Upper lobe of left lung (tissue), 6 donors: ENCODE data around the gene HPCAL1. TPM values are rescaled to one million over a fixed set of nuclear protein-coding genes. Genes with fewer than 3 reads are reported as not detected.
A peak's percentile ranks its signal among the peaks of the same experiment; 100 is the strongest.

ENCODE experiments used
- ATAC-seq, 2 donors: fragments of 200-7000 bp; cut with Tn5 transposase; one replicate each; pipeline ENCODE4 v1.9.1; 2022; ENCODE audit warnings: mild to moderate bottlenecking in 2 of 2, moderate library complexity in 2 of 2; ENCODE audit not compliant: low FRiP score in 2 of 2
- DNase-seq, 2 donors: peaks; one replicate each; pipeline ENCODE4 v3.0.0-alpha.2; 2019 to 2020
- H3K27ac ChIP-seq, 4 donors: fragments of 200-600 bp; sonication (generic); one replicate each; pipeline ENCODE4 v1.5.1; 2016 to 2019
- H3K27me3 ChIP-seq, 4 donors: fragments of 200-600 bp; sonication (generic); one replicate each; pipeline ENCODE4 v1.5.1; 2017 to 2019
- H3K36me3 ChIP-seq, 4 donors: fragments of 200-600 bp; sonication (generic); one replicate each; pipeline ENCODE4 v1.5.1; 2016 to 2019
- H3K4me1 ChIP-seq, 4 donors: fragments of 200-600 bp; sonication (generic); one replicate each; pipeline ENCODE4 v1.5.1; 2018 to 2019
- H3K4me3 ChIP-seq, 4 donors: fragments of 200-600 bp; sonication (generic); one replicate each; pipeline ENCODE4 v1.5.1; 2017 to 2019; ENCODE audit warnings: mild to moderate bottlenecking in 2 of 4, moderate library complexity in 1 of 4
- H3K9me3 ChIP-seq, 4 donors: fragments of 200-600 bp; sonication (generic); one replicate each; pipeline ENCODE4 v1.5.1; 2018 to 2019
- CTCF ChIP-seq, 6 experiments: fragments of 450-650 bp in 4 of 6; fragments of 200-600 bp in 2 of 6; sonication (generic) in 2 of 6; IDR thresholded peaks; one replicate each; pipeline ENCODE4 v1.5.1; 2016 to 2019; ENCODE audit warnings: antibody characterized with exemption in 6 of 6
- EP300 ChIP-seq, 4 donors: sonication (generic); formaldehyde crosslinking; IDR thresholded peaks; one replicate each; pipeline ENCODE4 v1.5.1; 2017; ENCODE audit warnings: antibody characterized with exemption in 4 of 4, control low read depth in 2 of 4
- POLR2A ChIP-seq, 4 donors: fragments of 450-650 bp; IDR thresholded peaks; one replicate each; pipeline ENCODE4 v1.5.1; 2016 to 2017; ENCODE audit warnings: antibody characterized with exemption in 4 of 4, mild to moderate bottlenecking in 2 of 4
- POLR2AphosphoS5 ChIP-seq, 2 donors: sonication (generic); formaldehyde crosslinking; IDR thresholded peaks; one replicate each; pipeline ENCODE4 v1.5.1; 2017; ENCODE audit warnings: antibody characterized with exemption in 2 of 2
- WGBS, 2 donors: methylation state at CpG; one replicate each; pipeline ENCODE4 v1.1.5; 2017 to 2018; 5-methylcytosine and 5-hydroxymethylcytosine counted together
- total RNA-seq, 6 donors: library from RNA; depleted of rRNA in 4 of 6; stranded (reverse); fragments of >200 nt in 4 of 6; gene quantifications; one replicate each; pipeline versions ENCODE4 v1.1.0 to v1.2.1, GENCODE V29; 2016 to 2021
- donor health status: DM: no; HTN: no; CAD: no; lungs with moderate emphysema.
- donor health status: DM: no; HTN: yes; CAD: no; lungs with severe emphysema.

Gene HPCAL1
- total RNA-seq, 6 donors from 2014 or later, result 131 to 481 (median 261) TPM

- no peak for TF ChIP-seq EP300 (IDR thresholded peaks at IDR 0.05)
- TF ChIP-seq POLR2A (IDR thresholded peaks at IDR 0.05), result no peak
- no peak for TF ChIP-seq CTCF (IDR thresholded peaks at IDR 0.05)
- no peak for TF ChIP-seq POLR2AphosphoS5 (IDR thresholded peaks at IDR 0.05)
- 65 to 70% methylated on average over 6 to 7 of the region's 7 CpGs for WGBS, 2 donors
- H3K9me3 ChIP-seq, result no peaks in the 10 kb centered on the region
- no peak overlapping the region for H3K27ac ChIP-seq
- H3K36me3 ChIP-seq, result peaks cover 0 to 10% (median 3%) of the 10 kb centered on the region in 4 donors
- H3K4me3 ChIP-seq, result no peak overlapping the region
- H3K4me1 ChIP-seq, result peaks cover 46 to 79% (median 49%) of the 10 kb centered on the region in 4 donors
- DNase-seq (no peak), ATAC-seq (no peak)
- no peaks in the 10 kb centered on the region for H3K27me3 ChIP-seq
Observed at GRCh38 chr2:10378189-10378588, 75.5 kb downstream of the HPCAL1 start.

GRCh38 chr2:10380048-10380926 lies 77.6 kb downstream of the HPCAL1 start:
- ATAC-seq (peak; percentile 23 to 38), DNase-seq (peak in 1 of 2 donors; percentile 72)
- WGBS, 2 donors, result 38 to 65% methylated on average over 6 to 9 of the region's 9 CpGs
- H3K4me3 ChIP-seq, result no peak overlapping the region
- H3K27ac ChIP-seq, result peak overlapping the region; percentile 58 to 69 (median 67)
- H3K4me1 ChIP-seq, result peaks cover 60 to 90% (median 66%) of the 10 kb centered on the region in 4 donors
- no peaks in the 10 kb centered on the region for H3K27me3 ChIP-seq
- H3K9me3 ChIP-seq, result no peaks in the 10 kb centered on the region
- TF ChIP-seq CTCF (IDR thresholded peaks at IDR 0.05) (no peak), EP300 (IDR thresholded peaks at IDR 0.05) (no peak), POLR2A (IDR thresholded peaks at IDR 0.05) (no peak), POLR2AphosphoS5 (IDR thresholded peaks at IDR 0.05) (no peak)
- H3K36me3 ChIP-seq, result peaks cover 0 to under 1% (median 0%) of the 10 kb centered on the region in 4 donors

- Histone ChIP-seq H3K4me3 (no peak overlapping the region), H3K27ac (peak overlapping the region; percentile 12 to 69 (median 64)), H3K36me3 (no peaks in the 10 kb centered on the region), H3K4me1 (peaks cover 71 to 98% (median 83%) of the 10 kb centered on the region in 4 donors), H3K27me3 (no peaks in the 10 kb centered on the region), H3K9me3 (no peaks in the 10 kb centered on the region)
- 65 to 69% methylated on average over 3 of the region's 3 CpGs for WGBS, 2 donors
- no peak for ATAC-seq
- no peak for DNase-seq
- TF ChIP-seq EP300 (IDR thresholded peaks at IDR 0.05) (no peak), CTCF (IDR thresholded peaks at IDR 0.05) (peak in 1 of 6 experiments; percentile 5)
Observed at GRCh38 chr2:10381997-10382353, 79.3 kb downstream of the HPCAL1 start.

GRCh38 chr2:10382354-10383061 lies 79.8 kb downstream of the HPCAL1 start:
- TF ChIP-seq POLR2A (IDR thresholded peaks at IDR 0.05) (peak in 1 of 4 donors; percentile 23), CTCF (IDR thresholded peaks at IDR 0.05) (no peak), EP300 (IDR thresholded peaks at IDR 0.05) (peak in 1 of 4 donors; percentile 12), POLR2AphosphoS5 (IDR thresholded peaks at IDR 0.05) (peak in 1 of 2 donors; percentile 76)
- Histone ChIP-seq H3K4me1 (peaks cover 77 to 98% (median 86%) of the 10 kb centered on the region in 4 donors), H3K4me3 (peak overlapping the region in 3 of 4 donors; percentile 4 to 28 (median 25)), H3K9me3 (no peaks in the 10 kb centered on the region), H3K36me3 (no peaks in the 10 kb centered on the region), H3K27ac (peak overlapping the region; percentile 36 to 80 (median 66)), H3K27me3 (no peaks in the 10 kb centered on the region)
- 7 to 10% methylated on average over 16 to 18 of the region's 18 CpGs for WGBS, 2 donors
- DNase-seq, result peak in 1 of 2 donors; percentile 94
- peak; percentile 37 to 49 for ATAC-seq
